HCT116 (cell line): ENCODE results near the gene FPR3. TPM values are rescaled to one million over a fixed set of nuclear protein-coding genes. Genes with fewer than 3 reads are reported as not detected.

ENCODE experiments used
- ATAC-seq: fragments of 200-7000 bp; cut with Tn5 transposase; 2 replicates; pipeline ENCODE4 v1.9.1; 2020; ENCODE audit warnings: mild to moderate bottlenecking, moderate library complexity
- BruUV-seq: library from RNA; stranded (reverse); fragments of 400-500 nt; replicated peaks from 2 replicates; lab custom pipeline; 2021; lab: Mats Ljungman, UMichigan
- CTCF ChIA-PET: fragments of 300-600 bp; sonication (Branson Sonifier 250); formaldehyde crosslinking; loops from one replicate; lab custom pipeline; 2021; ENCODE audit warnings: antibody characterized with exemption; lab: Charles Lee
- POLR2A ChIA-PET: fragments of 300-600, 350-600 bp; sonication (Branson Sonifier 250); formaldehyde crosslinking; loops from one replicate; lab custom pipeline; 2021; ENCODE audit warnings: antibody characterized with exemption; lab: Charles Lee
- RAD21 ChIA-PET, 2 experiments: fragments of 300-600 bp; sonication (Branson Sonifier 250); formaldehyde crosslinking; loops; one replicate each; lab custom pipeline; 2023; ENCODE audit warnings: low total read pairs in 2 of 2; ENCODE audit not compliant: uncharacterized antibody in 2 of 2, unreplicated experiment in 2 of 2, low non-redundant PET in 1 of 2; lab: Charles Lee
- DNase-seq: peaks from one replicate; pipeline ENCODE4 v3.0.0-alpha.2; 2010; ENCODE audit warnings: low read depth, low spot score
- H2AFZ ChIP-seq: fragments of 200-600 bp; shearing (Covaris generic), sonication (generic); 2 replicates; pipeline ENCODE4 v1.6.1; 2017; ENCODE audit warnings: low read depth, mixed run types, mixed read lengths, antibody characterized with exemption, low read length; ENCODE audit not compliant: poor library complexity, severe bottlenecking
- H3K27ac ChIP-seq: 2 replicates; pipeline ENCODE4 v1.5.1; 2012; ENCODE audit warnings: low read depth, low read length
- H3K27me3 ChIP-seq: fragments of 200-600 bp; sonication (generic); 2 replicates; pipeline ENCODE4 v1.6.1; 2016; ENCODE audit warnings: mixed run types, low read length, mixed read lengths; ENCODE audit not compliant: insufficient read depth
- H3K36me3 ChIP-seq, 2 experiments: fragments of 200-500 bp in 1 of 2; fragments of 200-600 bp in 1 of 2; sonication (Bioruptor generic) in 1 of 2; sonication (generic) in 1 of 2; 2 replicates each; pipeline versions ENCODE4 v1.5.1 to v1.6.1; 2014 to 2016; ENCODE audit warnings: low read length in 2 of 2, inconsistent platforms in 1 of 2, mixed read lengths in 1 of 2, mixed run types in 1 of 2; ENCODE audit not compliant: insufficient read depth in 2 of 2, control insufficient read depth in 1 of 2
- H3K4me1 ChIP-seq, 2 experiments: fragments of 200-600 bp in 1 of 2; sonication (generic) in 1 of 2; 2 replicates each; pipeline versions ENCODE4 v1.5.1 to v1.6.1; 2012 to 2017; ENCODE audit warnings: low read length in 2 of 2, inconsistent platforms in 1 of 2, mild to moderate bottlenecking in 1 of 2, mixed read lengths in 1 of 2, mixed run types in 1 of 2, moderate library complexity in 1 of 2; ENCODE audit not compliant: insufficient read depth in 2 of 2, control insufficient read depth in 1 of 2
- H3K4me2 ChIP-seq: fragments of 200-600 bp; sonication (generic); 2 replicates; pipeline ENCODE4 v1.6.1; 2017; ENCODE audit warnings: mixed run types, low read length, mixed read lengths
- H3K4me3 ChIP-seq, 2 experiments: fragments of 200-600 bp in 1 of 2; sonication (generic) in 1 of 2; replicated peaks in 1 of 2; 2 replicates each; pipeline ENCODE4 v1.5.1; 2011 to 2016; ENCODE audit warnings: low read length in 2 of 2, control low read depth in 1 of 2, low read depth in 1 of 2, mild to moderate bottlenecking in 1 of 2, mixed read lengths in 1 of 2, mixed run types in 1 of 2
- H3K79me2 ChIP-seq: fragments of 200-600 bp; sonication (generic); 2 replicates; pipeline ENCODE4 v1.6.1; 2017; ENCODE audit warnings: mild to moderate bottlenecking, mixed run types, low read length, moderate library complexity, mixed read lengths; ENCODE audit not compliant: insufficient read depth
- H3K9ac ChIP-seq: fragments of 200-600 bp; sonication (generic); 2 replicates; pipeline ENCODE4 v1.6.1; 2016; ENCODE audit warnings: low read length, mixed read lengths
- H3K9me2 ChIP-seq: fragments of 200-600 bp; sonication (generic), shearing (Covaris generic); 2 replicates; pipeline ENCODE4 v1.6.1; 2017; ENCODE audit warnings: mixed run types, mild to moderate bottlenecking, moderate library complexity; ENCODE audit not compliant: insufficient read depth
- H3K9me3 ChIP-seq, 2 experiments: fragments of 200-500 bp in 1 of 2; fragments of 200-600 bp in 1 of 2; sonication (Bioruptor generic) in 1 of 2; sonication (generic) in 1 of 2; 2 replicates each; pipeline ENCODE4 v1.6.1; 2014 to 2017; ENCODE audit warnings: low read length in 2 of 2, mixed read lengths in 2 of 2, inconsistent platforms in 1 of 2, low read depth in 1 of 2, mild to moderate bottlenecking in 1 of 2, mixed run types in 1 of 2, moderate library complexity in 1 of 2; ENCODE audit not compliant: control insufficient read depth in 1 of 2, insufficient read depth in 1 of 2
- H4K20me1 ChIP-seq: fragments of 200-600 bp; sonication (generic), shearing (Covaris generic); 2 replicates; pipeline ENCODE4 v1.6.1; 2017; ENCODE audit warnings: mixed run types, mild to moderate bottlenecking, moderate library complexity; ENCODE audit not compliant: insufficient read depth
- ELF1 ChIP-seq: IDR thresholded peaks from 2 replicates; pipeline ENCODE4 v1.6.1; 2012; ENCODE audit warnings: low read depth, borderline replicate concordance
- EZH2 ChIP-seq: fragments of 200-600 bp; sonication (generic); IDR thresholded peaks from 2 replicates; pipeline ENCODE4 v1.6.1; 2017; ENCODE audit warnings: antibody characterized with exemption, mixed run types
- JUND ChIP-seq: IDR thresholded peaks from 2 replicates; pipeline ENCODE4 v1.6.1; 2012
- MAX ChIP-seq: IDR thresholded peaks from 2 replicates; pipeline ENCODE4 v1.6.1; 2012
- POLR2A ChIP-seq: IDR thresholded peaks from 2 replicates; pipeline ENCODE4 v1.7.0; 2011; ENCODE audit warnings: borderline replicate concordance; ENCODE audit not compliant: insufficient read depth, insufficient read length; ENCODE audit errors: extremely low read depth
- POLR2AphosphoS5 ChIP-seq: IDR thresholded peaks from 2 replicates; pipeline ENCODE4 v1.6.1; 2011; ENCODE audit warnings: mild to moderate bottlenecking, low read depth, low read length, moderate library complexity
- ZNF274 ChIP-seq: fragments of 200-500 bp; sonication (Bioruptor generic); IDR thresholded peaks from 2 replicates; pipeline ENCODE4 v1.6.1; 2014; ENCODE audit warnings: mild to moderate bottlenecking, low read depth, low read length, inconsistent platforms
- intact Hi-C: fragments of 100-400 bp; cut with micrococcal nuclease; formaldehyde crosslinking; loops from 2 replicates; pipeline ENCODE4 v1.10.0; 2022
- total RNA-seq: library from RNA; stranded (reverse); gene quantifications from one replicate; pipeline ENCODE4 v1.2.1, GENCODE V29; 2021; ENCODE audit not compliant: unreplicated experiment
- TF ChIP-seq, protein P1 (sequence below): IDR thresholded peaks from 2 replicates; pipeline ENCODE4 v1.6.1; 2012; ENCODE audit warnings: low read depth
- TF ChIP-seq, protein P2 (sequence below): IDR thresholded peaks from 2 replicates; pipeline ENCODE4 v1.6.1; 2011; ENCODE audit warnings: mild to moderate bottlenecking, low read length, moderate library complexity; ENCODE audit not compliant: insufficient replicate concordance; ENCODE audit errors: extremely low read depth

Gene FPR3
- total RNA-seq, 1 experiment from 2014 or later, result not detected

DNA sequence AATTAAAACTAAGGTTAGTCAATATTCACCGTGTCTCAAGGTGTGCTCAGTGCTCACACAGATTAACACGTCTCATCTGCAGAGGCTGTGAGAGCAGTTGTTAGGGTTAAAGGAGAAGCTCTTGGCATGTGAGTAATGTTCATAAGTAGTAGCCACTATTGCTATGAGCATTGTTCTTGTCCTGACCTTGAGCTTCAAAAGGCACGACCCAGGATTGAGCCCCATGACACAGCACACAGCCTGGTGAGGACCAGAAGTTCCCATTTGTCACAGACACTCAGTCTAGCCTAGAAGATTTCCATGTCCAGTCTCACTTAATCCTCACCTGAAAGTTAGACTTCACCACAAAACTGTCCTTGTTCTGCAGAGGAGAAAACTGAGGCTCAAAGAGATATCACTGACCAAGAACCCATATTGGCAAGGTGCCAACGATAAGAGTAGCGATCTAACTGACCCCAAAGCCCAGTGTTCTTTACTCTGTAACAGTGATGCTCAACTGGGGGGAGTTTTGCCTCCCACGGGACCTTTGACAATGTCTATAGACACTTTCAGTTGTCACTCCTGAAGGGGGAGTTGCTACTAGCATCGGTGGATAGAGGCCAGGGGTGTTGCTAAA, 26.0 kb downstream of the FPR3 start:
- H3K9ac ChIP-seq, result no peak overlapping the region
- no TSS peak for BruUV-seq
- ChIA-PET CTCF (no interaction called here), RAD21 (no interaction called here), POLR2A (no interaction called here)
- TF ChIP-seq EZH2 (no peak), MAX (no peak), ELF1 (no peak), POLR2A (no peak), JUND (no peak), ZNF274 (no peak), POLR2AphosphoS5 (no peak)
- TF ChIP-seq, protein P1, sequence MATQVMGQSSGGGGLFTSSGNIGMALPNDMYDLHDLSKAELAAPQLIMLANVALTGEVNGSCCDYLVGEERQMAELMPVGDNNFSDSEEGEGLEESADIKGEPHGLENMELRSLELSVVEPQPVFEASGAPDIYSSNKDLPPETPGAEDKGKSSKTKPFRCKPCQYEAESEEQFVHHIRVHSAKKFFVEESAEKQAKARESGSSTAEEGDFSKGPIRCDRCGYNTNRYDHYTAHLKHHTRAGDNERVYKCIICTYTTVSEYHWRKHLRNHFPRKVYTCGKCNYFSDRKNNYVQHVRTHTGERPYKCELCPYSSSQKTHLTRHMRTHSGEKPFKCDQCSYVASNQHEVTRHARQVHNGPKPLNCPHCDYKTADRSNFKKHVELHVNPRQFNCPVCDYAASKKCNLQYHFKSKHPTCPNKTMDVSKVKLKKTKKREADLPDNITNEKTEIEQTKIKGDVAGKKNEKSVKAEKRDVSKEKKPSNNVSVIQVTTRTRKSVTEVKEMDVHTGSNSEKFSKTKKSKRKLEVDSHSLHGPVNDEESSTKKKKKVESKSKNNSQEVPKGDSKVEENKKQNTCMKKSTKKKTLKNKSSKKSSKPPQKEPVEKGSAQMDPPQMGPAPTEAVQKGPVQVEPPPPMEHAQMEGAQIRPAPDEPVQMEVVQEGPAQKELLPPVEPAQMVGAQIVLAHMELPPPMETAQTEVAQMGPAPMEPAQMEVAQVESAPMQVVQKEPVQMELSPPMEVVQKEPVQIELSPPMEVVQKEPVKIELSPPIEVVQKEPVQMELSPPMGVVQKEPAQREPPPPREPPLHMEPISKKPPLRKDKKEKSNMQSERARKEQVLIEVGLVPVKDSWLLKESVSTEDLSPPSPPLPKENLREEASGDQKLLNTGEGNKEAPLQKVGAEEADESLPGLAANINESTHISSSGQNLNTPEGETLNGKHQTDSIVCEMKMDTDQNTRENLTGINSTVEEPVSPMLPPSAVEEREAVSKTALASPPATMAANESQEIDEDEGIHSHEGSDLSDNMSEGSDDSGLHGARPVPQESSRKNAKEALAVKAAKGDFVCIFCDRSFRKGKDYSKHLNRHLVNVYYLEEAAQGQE, result no peak
- TF ChIP-seq, protein P2, sequence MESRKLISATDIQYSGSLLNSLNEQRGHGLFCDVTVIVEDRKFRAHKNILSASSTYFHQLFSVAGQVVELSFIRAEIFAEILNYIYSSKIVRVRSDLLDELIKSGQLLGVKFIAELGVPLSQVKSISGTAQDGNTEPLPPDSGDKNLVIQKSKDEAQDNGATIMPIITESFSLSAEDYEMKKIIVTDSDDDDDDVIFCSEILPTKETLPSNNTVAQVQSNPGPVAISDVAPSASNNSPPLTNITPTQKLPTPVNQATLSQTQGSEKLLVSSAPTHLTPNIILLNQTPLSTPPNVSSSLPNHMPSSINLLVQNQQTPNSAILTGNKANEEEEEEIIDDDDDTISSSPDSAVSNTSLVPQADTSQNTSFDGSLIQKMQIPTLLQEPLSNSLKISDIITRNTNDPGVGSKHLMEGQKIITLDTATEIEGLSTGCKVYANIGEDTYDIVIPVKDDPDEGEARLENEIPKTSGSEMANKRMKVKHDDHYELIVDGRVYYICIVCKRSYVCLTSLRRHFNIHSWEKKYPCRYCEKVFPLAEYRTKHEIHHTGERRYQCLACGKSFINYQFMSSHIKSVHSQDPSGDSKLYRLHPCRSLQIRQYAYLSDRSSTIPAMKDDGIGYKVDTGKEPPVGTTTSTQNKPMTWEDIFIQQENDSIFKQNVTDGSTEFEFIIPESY, result no peak
- intact Hi-C loops, result no loop called here
- H3K4me1 ChIP-seq, result no peaks in the 10 kb centered on the region
- no peak overlapping the region for H3K4me3 ChIP-seq
- H2AFZ ChIP-seq, result no peak overlapping the region
- H3K36me3 ChIP-seq, result no peaks in the 10 kb centered on the region
- no peaks in the 10 kb centered on the region for H3K79me2 ChIP-seq
- no peaks in the 10 kb centered on the region for H3K27me3 ChIP-seq
- H3K27ac ChIP-seq, result no peak overlapping the region
- ATAC-seq (no peak), DNase-seq (no peak)
- no peaks in the 10 kb centered on the region for H3K9me2 ChIP-seq
- no peak overlapping the region for H3K4me2 ChIP-seq
- no peaks in the 10 kb centered on the region for H4K20me1 ChIP-seq
- H3K9me3 ChIP-seq, result peaks cover 0 to 11% of the 10 kb centered on the region in 2 experiments; a peak in 2 of 4 replicates
